Measurements from ENCODE around the gene MAST2.

DNA sequence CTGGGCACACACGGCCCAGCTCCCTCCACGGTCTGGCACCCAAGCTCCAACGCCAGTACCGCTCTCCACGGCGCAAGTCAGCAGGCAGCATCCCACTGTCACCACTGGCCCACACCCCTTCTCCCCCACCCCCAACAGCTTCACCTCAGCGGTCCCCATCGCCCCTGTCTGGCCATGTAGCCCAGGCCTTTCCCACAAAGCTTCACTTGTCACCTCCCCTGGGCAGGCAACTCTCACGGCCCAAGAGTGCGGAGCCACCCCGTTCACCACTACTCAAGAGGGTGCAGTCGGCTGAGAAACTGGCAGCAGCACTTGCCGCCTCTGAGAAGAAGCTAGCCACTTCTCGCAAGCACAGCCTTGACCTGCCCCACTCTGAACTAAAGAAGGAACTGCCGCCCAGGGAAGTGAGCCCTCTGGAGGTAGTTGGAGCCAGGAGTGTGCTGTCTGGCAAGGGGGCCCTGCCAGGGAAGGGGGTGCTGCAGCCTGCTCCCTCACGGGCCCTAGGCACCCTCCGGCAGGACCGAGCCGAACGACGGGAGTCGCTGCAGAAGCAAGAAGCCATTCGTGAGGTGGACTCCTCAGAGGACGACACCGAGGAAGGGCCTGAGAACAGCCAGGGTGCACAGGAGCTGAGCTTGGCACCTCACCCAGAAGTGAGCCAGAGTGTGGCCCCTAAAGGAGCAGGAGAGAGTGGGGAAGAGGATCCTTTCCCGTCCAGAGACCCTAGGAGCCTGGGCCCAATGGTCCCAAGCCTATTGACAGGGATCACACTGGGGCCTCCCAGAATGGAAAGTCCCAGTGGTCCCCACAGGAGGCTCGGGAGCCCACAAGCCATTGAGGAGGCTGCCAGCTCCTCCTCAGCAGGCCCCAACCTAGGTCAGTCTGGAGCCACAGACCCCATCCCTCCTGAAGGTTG is 231.4 kb downstream of the MAST2 start:
- TF ChIP-seq, protein P1, sequence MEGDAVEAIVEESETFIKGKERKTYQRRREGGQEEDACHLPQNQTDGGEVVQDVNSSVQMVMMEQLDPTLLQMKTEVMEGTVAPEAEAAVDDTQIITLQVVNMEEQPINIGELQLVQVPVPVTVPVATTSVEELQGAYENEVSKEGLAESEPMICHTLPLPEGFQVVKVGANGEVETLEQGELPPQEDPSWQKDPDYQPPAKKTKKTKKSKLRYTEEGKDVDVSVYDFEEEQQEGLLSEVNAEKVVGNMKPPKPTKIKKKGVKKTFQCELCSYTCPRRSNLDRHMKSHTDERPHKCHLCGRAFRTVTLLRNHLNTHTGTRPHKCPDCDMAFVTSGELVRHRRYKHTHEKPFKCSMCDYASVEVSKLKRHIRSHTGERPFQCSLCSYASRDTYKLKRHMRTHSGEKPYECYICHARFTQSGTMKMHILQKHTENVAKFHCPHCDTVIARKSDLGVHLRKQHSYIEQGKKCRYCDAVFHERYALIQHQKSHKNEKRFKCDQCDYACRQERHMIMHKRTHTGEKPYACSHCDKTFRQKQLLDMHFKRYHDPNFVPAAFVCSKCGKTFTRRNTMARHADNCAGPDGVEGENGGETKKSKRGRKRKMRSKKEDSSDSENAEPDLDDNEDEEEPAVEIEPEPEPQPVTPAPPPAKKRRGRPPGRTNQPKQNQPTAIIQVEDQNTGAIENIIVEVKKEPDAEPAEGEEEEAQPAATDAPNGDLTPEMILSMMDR (IDR thresholded peaks at IDR 0.05) = no peak
- TF ChIP-seq POLR2A (IDR thresholded peaks at IDR 0.05) = no peak
- TF ChIP-seq POLR2AphosphoS5 (IDR thresholded peaks at IDR 0.05) = no peak

Data from breast epithelium (tissue), 3 donors.